Kidney tubule cell (primary cell): Measurements from ENCODE around the gene CHST11.

Source experiments
- DNase-seq: peaks from one replicate; pipeline ENCODE4 v3.0.0-alpha.2; 2018; ENCODE audit warnings: low spot score

Gene CHST11

GRCh38 chr12:104480826-104481440, 24.2 kb downstream of the CHST11 start:
- peak; percentile 90 for DNase-seq

DNA sequence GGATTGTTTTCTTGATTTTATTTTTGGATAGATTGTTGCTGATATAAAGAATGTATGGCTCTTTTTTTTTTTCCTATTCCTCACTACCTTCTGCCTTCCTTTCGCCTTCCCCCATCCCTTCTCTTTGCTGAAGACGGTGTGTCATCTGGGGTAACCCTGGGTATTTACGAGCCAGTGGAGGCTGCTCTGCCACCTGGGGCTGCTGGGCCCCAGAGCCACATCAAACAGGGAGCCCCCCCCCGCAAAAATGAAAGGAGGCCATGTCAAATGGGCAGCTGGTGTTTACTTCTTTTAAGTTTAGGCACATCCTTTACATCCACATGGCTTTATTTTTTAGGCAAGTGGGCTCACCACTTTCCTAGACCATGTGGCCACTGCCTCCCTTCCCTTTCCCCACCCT, 25.4 kb downstream of the CHST11 start:
- DNase-seq = no peak

DNA sequence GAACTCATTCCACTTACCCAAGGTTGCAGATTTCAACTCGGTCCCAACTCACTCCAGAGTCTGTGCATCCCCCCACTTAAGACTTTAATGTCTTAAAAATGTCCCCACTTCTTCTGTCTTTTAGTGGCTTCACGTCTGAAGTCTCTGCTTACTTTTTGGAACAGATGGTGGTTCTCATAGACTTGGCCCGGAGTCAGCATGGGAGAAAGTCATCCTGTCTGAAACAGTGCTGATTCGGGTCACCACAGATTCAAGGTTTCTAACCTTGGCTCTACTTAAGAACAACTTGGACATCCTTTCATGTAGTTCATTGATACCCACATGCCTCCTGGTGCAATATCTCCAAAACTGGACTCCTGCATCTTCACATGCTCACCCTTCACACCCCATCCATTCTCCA, 26.0 kb downstream of the CHST11 start:
- DNase-seq = no peak

GRCh38 chr12:104484079-104484478, 27.3 kb downstream of the CHST11 start:
- no peak for DNase-seq

- no peak for DNase-seq
These were observed 29.1 kb downstream of the CHST11 start for GRCh38 chr12:104485651-104486362.

DNA sequence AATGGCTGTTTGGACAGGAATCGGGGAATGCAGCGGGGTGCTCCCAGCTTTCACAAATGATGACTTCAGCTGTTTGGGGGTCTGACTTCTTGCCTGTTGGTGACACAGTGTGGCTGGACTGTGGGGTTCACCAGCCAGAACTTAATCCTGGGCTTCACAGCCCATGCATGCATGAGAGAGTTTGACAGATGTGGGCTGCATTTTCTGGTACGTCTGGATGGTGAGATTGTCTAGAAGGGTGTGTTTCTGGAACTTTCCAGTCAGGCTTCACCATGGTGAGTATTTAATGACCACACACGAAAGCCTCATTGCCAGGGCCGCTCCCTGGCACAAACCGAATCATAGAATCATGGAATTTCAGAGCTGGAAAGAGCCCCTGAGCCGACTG, 29.6 kb downstream of the CHST11 start:
- DNase-seq = no peak

DNA sequence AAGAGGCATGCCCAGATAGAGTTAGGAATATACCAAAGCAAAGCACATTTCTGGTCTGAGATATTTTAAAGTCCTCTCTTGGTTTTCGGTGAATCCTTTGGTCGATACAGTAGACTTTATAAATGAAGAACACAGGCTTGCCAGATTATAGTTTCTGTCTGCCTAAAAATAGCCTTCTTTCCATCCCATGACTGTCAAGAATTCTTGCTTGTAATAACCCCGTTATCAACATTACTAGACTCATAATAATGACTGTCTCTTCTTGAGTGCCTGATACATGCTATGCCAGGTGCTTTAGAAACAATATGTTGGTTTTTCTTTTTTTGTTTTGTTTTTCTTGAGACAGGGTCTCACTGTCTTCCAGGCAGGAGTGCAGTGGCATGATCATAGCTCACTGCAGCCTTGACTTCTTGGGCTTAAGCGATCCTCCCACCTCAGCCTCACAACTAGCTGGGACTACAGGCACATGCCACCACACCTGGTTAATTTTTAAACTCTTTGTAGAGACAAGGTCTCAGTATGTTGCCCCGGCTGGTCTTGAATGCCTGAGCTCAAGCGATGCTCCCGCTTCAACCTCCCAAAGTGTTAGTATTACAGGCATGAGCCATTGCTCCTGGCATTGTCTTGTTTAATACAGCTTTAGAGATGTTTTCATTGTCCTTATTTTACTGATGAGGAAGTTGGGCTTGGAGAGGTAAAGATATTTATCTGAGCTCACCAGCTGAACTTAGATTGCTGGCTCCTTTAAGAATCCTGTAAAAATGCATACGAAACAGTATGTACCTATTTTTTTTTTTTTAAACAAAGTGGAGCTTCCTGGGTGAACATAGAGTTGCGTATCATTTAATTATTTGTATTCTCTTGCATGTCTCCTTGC, 30.4 kb downstream of the CHST11 start:
- peak; percentile 72 for DNase-seq

DNA sequence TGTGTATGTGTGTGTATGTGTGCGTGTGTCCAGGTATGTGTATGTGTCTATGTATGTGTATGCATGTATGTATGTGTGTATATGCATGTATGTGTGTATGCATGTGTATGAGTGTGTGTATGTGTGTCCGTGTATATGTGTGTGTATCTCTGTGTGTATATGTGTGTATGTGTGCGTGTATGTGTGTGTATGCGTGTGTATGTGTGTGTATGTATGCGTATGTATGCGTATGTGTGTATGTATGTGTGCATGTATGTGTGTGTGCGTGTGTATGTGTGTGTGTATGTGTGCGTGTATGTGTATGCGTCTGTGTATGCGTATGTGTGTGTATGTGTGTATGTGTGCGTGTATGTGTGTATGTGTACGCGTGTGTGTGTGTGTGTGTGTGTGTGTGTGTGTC, 31.6 kb downstream of the CHST11 start:
- no peak for DNase-seq

DNA sequence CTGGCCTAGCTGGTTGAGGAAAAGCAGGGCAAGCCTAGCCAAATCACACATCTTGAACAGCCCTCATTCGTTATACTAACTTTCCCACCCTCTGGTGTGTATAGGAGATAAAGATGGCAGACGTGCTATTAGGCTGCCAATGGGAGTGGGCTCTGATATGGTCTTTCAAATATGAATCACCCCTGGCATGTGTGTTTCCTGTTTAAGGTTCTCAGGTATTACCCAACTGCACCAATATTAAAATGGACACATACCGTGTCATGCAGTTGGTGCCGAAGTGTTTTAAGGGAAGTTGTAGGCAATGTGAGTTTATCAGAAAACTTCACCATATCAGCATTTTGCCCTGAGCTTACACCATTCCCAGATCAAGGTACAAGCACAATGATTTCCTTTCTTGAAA, 33.4 kb downstream of the CHST11 start:
- DNase-seq = no peak

DNA sequence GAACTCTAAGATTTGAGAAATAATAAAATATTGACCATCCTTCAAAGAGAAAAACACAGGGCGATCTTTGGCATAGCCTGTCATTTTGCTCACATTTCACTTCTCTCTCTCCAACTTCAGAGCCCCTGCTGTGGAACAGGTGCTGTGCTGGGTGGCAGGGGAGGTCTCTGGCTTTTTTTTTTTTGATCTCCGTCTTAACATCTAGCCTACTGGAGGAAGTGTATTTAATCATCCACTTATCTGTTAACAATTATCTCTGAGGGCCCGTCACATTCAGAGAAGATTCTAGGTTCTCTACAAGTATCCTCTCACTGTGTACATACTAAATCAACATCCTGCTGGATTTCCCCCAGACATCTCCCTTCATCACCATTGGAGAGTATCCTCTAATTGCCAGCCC, 34.1 kb downstream of the CHST11 start:
- no peak for DNase-seq

DNA sequence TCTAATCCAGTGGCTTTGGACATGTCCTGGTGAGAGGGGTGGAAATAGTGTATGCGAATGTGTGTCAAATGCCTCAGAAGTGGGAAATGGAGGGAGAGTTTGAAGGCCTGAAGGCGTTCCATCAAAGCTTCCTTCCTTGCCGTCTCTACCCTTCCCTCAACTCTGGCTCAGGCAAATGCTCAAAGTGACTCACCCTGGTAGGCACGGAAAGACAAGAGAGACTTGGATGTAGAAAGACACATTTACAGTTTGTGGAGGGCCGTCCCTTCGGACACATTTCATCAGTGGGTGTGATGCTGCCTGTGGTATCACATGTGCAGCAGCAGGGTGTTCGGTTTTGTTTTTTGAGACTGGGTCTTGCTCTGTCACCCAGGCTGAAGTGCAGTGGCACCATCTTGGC, 36.7 kb downstream of the CHST11 start:
- no peak for DNase-seq

- DNase-seq = no peak
These were observed 37.5 kb downstream of the CHST11 start for GRCh38 chr12:104494137-104494792.

GRCh38 chr12:104494793-104495158, 38.0 kb downstream of the CHST11 start:
- DNase-seq = no peak

GRCh38 chr12:104495786-104496185, 39.0 kb downstream of the CHST11 start:
- DNase-seq = no peak

DNA sequence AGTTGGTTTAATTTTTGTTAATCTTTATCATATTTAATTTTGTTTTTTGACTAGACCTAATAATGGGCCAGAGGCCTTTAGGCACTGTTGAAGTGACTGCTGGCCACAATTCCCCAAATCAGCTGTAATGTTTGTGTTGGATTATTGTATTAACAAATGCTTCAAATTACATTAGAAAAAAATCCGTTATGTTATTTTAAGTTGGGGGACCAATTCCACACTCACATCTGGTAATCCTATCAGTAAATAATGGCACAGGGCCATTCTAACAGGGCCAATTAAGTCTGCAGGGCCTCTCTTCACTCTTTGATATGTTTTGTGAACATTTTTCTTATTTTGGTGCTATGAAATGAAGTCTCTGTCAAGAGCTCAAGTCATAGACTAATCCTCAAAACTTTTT, 39.6 kb downstream of the CHST11 start:
- no peak for DNase-seq

- DNase-seq = no peak
These were observed 41.6 kb downstream of the CHST11 start for GRCh38 chr12:104498211-104498801.

- DNase-seq = no peak
These were observed 43.1 kb downstream of the CHST11 start for GRCh38 chr12:104499668-104500332.

DNA sequence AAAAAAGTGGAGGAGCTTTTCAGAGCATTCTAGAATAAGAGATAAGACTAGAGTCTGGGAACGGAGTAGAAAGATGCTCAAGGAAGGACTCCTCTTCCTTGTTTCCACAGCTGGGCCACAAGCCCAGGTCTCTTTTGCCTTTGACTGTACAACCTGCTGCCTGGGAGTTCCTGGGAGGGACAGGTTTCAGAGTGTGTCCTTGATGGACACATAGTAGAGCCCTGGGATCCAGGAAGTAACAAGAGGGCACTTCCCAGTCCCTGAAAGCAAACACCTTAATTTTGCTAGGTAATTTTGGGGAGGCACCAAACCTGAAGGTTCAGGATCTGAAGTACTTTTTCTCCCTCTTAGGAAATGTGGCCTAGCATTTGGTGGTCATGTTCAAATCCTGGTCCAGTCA, 44.4 kb downstream of the CHST11 start:
- DNase-seq = no peak

GRCh38 chr12:104501660-104502059, 44.9 kb downstream of the CHST11 start:
- no peak for DNase-seq

DNA sequence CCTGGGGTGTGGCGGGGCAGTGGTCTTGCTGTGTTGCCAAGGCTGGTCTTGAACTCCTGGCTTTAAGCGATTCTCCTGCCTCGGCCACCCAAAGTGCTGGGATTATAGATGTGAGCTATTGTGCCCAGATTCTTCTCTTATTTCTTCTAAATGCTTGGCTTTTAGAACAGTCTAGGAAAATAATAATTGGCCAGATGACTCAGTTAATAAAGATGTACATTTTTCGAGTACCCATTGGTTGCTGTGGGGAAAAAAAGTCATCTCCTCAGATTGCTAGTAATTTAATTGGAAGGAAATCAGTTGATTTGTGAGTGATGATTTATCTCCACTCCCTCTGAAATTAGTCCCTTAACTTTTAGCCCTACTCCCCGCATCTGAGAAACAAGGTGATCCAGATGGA, 45.5 kb downstream of the CHST11 start:
- no peak for DNase-seq

DNA sequence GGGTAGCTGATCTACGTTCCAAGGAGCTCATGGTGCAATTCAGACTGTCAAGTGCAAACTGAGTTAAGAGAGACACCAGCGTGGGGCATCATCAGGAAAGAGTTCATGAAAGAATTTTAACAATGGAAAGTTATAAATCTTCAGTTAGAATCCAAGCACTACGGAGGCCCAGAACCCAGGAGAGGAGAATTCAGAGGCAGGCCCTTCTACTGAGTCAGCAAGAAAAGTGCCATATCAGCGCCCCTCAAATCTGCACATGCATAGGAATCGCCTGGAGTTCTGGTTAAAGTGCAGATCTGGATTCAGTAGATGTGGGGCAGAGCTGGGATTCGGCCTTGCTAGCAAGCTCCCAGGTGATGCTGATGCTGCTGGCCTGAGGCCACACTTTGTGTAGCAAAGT, 45.9 kb downstream of the CHST11 start:
- DNase-seq = no peak

DNA sequence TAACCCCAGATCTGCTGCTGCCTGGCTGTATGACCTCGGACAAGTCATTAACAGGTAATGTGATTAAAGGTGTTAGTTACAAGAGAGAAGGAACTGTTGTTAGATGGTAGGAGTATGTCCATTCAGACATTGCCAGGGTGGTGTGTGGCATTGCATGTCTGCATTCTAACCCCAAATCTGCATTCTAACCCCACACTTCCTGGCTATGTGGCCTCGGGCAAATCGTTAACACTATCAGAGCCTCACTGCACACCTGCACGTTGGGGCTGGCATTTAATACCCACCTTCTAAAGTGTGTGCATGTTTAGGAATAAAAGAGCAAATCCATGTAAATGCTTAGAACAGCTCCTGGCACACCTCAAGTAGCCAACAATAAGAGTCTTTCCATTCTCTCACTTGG, 46.4 kb downstream of the CHST11 start:
- DNase-seq = no peak
